MM.1S (cell line): Measurements from ENCODE around the gene AP1G2.

ENCODE experiments used
- CTCF ChIP-seq: fragments of 300-600 bp; sonication (generic); IDR thresholded peaks from 2 replicates; pipeline ENCODE4 v1.5.1; 2016; ENCODE audit warnings: antibody characterized with exemption, low read length, mixed read lengths
- EZH2 ChIP-seq: fragments of 300-600 bp; sonication (generic); optimal IDR thresholded peaks from 2 replicates; pipeline ENCODE3; 2017; ENCODE audit warnings: low read depth, mild to moderate bottlenecking, antibody characterized with exemption, low read length, mixed read lengths
- EZH2phosphoT487 ChIP-seq: fragments of 300-600 bp; sonication (generic); IDR thresholded peaks from 2 replicates; pipeline ENCODE4 v1.6.1; 2018; ENCODE audit warnings: antibody characterized with exemption, low read length

GRCh38 chr14:23558346-23559009, 9.1 kb downstream of the AP1G2 start:
- TF ChIP-seq CTCF = no peak
- TF ChIP-seq EZH2 = no peak
- TF ChIP-seq EZH2phosphoT487 = no peak
